Astrocyte (in vitro differentiated cells and primary cell): ENCODE results near the gene B4GALT3. TPM values are rescaled to one million over a fixed set of nuclear protein-coding genes. Genes with fewer than 3 reads are reported as not detected.
A peak's percentile ranks its signal among the peaks of the same experiment; 100 is the strongest.

Source experiments
- DNase-seq: peaks from one replicate; pipeline ENCODE4 v3.0.0-alpha.2; 2010; ENCODE audit warnings: low read depth
- FAIRE-seq: peaks from 2 replicates; lab custom pipeline; 2011; peaks lifted over from hg19 to GRCh38; lab: Jason Lieb, UNC
- H2AFZ ChIP-seq: 2 replicates; pipeline ENCODE4 v1.6.0; 2012; ENCODE audit warnings: low read depth, low read length, inconsistent platforms
- H3K27ac ChIP-seq: 2 replicates; pipeline ENCODE4 v1.5.1; 2011; ENCODE audit warnings: low read depth, low read length, inconsistent platforms
- H3K27me3 ChIP-seq: 2 replicates; pipeline ENCODE4 v1.6.0; 2011; ENCODE audit warnings: low read length, inconsistent platforms; ENCODE audit not compliant: insufficient read depth
- H3K36me3 ChIP-seq: 2 replicates; pipeline ENCODE4 v1.5.1; 2011; ENCODE audit warnings: low read length, inconsistent platforms; ENCODE audit not compliant: insufficient read depth
- H3K4me1 ChIP-seq: 2 replicates; pipeline ENCODE4 v1.5.1; 2011; ENCODE audit warnings: low read length, inconsistent platforms; ENCODE audit not compliant: insufficient read depth
- H3K4me2 ChIP-seq: 2 replicates; pipeline ENCODE4 v1.6.0; 2012; ENCODE audit warnings: low read length, inconsistent platforms
- H3K4me3 ChIP-seq: 2 replicates; pipeline ENCODE4 v1.5.1; 2011; ENCODE audit warnings: low read depth, mild to moderate bottlenecking, low read length, inconsistent platforms; ENCODE audit not compliant: insufficient read depth
- H3K79me2 ChIP-seq: 2 replicates; pipeline ENCODE4 v1.6.0; 2012; ENCODE audit warnings: mild to moderate bottlenecking, low read length, inconsistent platforms; ENCODE audit not compliant: insufficient read depth
- H3K9ac ChIP-seq: 2 replicates; pipeline ENCODE4 v1.6.0; 2012; ENCODE audit warnings: mild to moderate bottlenecking, low read length, inconsistent platforms
- H3K9me3 ChIP-seq: 2 replicates; pipeline ENCODE4 v1.5.1; 2012; ENCODE audit warnings: low read depth, mild to moderate bottlenecking, low read length, inconsistent platforms; ENCODE audit not compliant: insufficient read depth
- H4K20me1 ChIP-seq: 2 replicates; pipeline ENCODE4 v1.6.0; 2012; ENCODE audit warnings: low read length, inconsistent platforms; ENCODE audit not compliant: insufficient read depth
- H3K27ac Mint-ChIP-seq: one replicate; pipeline ENCODE4 v1.8.0; 2021; ENCODE audit warnings: mild to moderate bottlenecking, mixed read lengths; ENCODE audit not compliant: unreplicated experiment
- H3K27me3 Mint-ChIP-seq: one replicate; pipeline ENCODE4 v1.8.0; 2021; ENCODE audit warnings: low read depth, mixed read lengths; ENCODE audit not compliant: unreplicated experiment
- H3K36me3 Mint-ChIP-seq: one replicate; pipeline ENCODE4 v1.8.0; 2021; ENCODE audit warnings: low read depth, mixed read lengths; ENCODE audit not compliant: unreplicated experiment
- H3K4me1 Mint-ChIP-seq: one replicate; pipeline ENCODE4 v1.8.0; 2021; ENCODE audit warnings: low read depth, mixed read lengths; ENCODE audit not compliant: unreplicated experiment
- H3K4me3 Mint-ChIP-seq: one replicate; pipeline ENCODE4 v1.8.0; 2021; ENCODE audit warnings: mild to moderate bottlenecking, moderate library complexity, mixed read lengths; ENCODE audit not compliant: unreplicated experiment
- H3K9me3 Mint-ChIP-seq: one replicate; pipeline ENCODE4 v1.8.0; 2021; ENCODE audit warnings: mild to moderate bottlenecking, mixed read lengths; ENCODE audit not compliant: unreplicated experiment
- CTCF ChIP-seq: IDR thresholded peaks from 2 replicates; pipeline ENCODE4 v1.5.1; 2011; ENCODE audit warnings: low read depth, mild to moderate bottlenecking, inconsistent platforms, low read length, moderate library complexity; ENCODE audit not compliant: insufficient read depth
- EZH2 ChIP-seq: IDR thresholded peaks from 2 replicates; pipeline ENCODE4 v1.6.1; 2012; ENCODE audit warnings: mild to moderate bottlenecking, low read length, inconsistent platforms; ENCODE audit not compliant: insufficient read depth
- total RNA-seq: library from RNA; stranded (reverse); gene quantifications from 2 replicates; pipeline ENCODE4 v1.2.1, GENCODE V29; 2021

B4GALT3 gene
- total RNA-seq, 1 donor from 2014 or later, result 39.6 TPM

DNA sequence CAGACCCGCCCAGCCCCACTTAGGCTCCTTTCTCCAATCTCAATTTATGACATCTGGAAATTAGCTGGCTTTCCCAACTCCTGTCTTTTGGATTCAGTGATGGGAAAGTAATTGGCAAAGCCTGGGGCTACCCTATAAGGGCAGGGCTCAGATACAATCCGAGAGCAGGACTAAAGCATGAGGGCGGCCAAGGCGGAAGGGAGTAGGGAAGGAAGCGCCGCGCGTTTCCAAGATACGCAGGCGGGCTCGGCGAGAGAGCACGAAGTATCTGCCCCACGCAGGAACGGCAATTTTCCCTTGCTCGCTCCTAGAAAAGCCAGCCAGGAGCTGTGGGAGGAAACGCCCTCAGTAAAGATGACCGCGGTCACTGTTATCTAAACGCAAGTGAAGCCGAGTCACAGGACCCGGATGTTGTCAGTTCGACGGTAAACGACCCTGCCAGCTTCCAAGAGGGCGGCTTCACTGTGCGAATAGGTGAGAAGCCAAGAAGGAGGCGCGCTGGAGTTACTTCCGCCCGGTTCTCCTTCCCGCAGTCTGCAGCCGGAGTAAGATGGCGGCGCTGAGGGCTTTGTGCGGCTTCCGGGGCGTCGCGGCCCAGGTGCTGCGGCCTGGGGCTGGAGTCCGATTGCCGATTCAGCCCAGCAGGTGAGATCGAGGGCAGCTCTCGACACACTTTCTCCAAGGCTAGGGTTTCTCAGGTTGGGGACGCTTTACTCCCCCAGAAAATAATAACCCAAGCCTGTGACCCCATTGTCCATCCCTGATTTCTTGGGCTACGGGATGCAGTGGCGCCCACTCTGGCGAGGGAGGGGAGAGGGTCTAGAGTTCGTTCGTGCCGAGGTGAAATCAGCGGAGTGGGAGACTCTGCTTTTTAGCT lies 24.8 kb upstream of the B4GALT3 start, which contains the start of gene NDUFS2:
Gene NDUFS2, plus strand, starts transcription at position 532 of the 877 bp plus-strand sequence. Its CDS starts 19 bp downstream, at position 551.
- Histone ChIP-seq H3K27me3 (no peaks in the 10 kb centered on the region), H3K36me3 (peaks cover 18% of the 10 kb centered on the region), H3K27ac (peak within 1 kb of the TSS; percentile 90), H3K9me3 (no peaks in the 10 kb centered on the region), H3K4me2 (peak within 1 kb of the TSS; percentile 87), H3K4me1 (peaks cover 36% of the 10 kb centered on the region), H3K9ac (peak within 1 kb of the TSS; percentile 92), H3K79me2 (peaks cover 31% of the 10 kb centered on the region), H4K20me1 (peaks cover 5% of the 10 kb centered on the region), H2AFZ (peak within 1 kb of the TSS; percentile 83), H3K4me3 (peak within 1 kb of the TSS; percentile 94)
- H3K4me3 Mint-ChIP-seq, result peak within 1 kb of the TSS; percentile 94
- peaks cover 27% of the 10 kb centered on the region for H3K4me1 Mint-ChIP-seq
- H3K9me3 Mint-ChIP-seq, result no peaks in the 10 kb centered on the region
- H3K27me3 Mint-ChIP-seq, result no peaks in the 10 kb centered on the region
- peaks cover 2% of the 10 kb centered on the region for H3K36me3 Mint-ChIP-seq
- no peak for TF ChIP-seq EZH2
- TF ChIP-seq CTCF, result peak; percentile 30
- peak within 1 kb of the TSS; percentile 95 for H3K27ac Mint-ChIP-seq
- DNase-seq (peak; percentile 98), FAIRE-seq (peak; percentile 59)

DNA sequence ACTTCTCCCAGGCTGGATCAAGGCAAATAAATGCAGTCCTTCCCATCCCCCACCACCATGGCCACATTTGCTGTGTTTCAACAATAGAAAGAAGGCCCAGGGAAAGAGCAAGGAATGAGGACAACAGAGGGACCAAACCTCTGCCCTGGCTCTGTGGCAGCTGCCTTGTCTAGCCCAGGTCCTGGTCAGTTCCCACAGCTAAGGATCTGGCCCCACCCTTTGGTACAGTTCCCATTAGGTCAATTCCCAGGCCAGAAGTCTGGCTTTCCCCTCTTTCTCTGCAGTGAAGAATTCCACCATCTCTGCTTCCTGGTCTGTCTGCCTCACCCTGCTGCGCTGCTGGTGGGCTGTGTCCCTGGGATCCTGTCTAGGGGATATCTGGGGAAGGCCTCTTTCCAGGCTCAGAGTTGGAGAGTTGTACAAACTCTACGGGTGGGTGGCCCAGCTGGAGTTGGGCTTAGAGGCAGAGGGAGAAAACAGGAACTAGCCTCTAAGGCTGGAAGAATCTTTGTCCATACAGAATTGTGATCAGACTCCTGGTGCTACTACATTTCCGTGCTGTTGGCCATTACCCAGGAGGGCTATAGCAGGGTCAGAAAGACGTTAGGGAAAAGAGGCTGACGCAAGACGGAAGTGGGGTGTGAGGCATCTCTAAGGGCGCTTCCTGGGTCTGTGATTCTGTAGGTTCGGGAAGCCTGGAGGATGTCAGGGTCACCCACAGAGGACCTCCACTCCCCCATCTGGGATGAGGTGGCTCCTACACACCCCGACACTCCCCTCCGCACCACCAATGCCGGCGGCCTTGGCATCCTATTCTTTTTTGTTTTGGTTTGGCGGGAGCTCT lies 23.9 kb upstream of the B4GALT3 start:
- Mint-ChIP-seq H3K27me3 (no peaks in the 10 kb centered on the region), H3K36me3 (no peaks in the 10 kb centered on the region), H3K27ac (peak overlapping the region; percentile 95), H3K4me1 (peaks cover 30% of the 10 kb centered on the region), H3K4me3 (peak overlapping the region; percentile 94), H3K9me3 (no peaks in the 10 kb centered on the region)
- H3K36me3 ChIP-seq, result peaks cover 11% of the 10 kb centered on the region
- peaks cover 31% of the 10 kb centered on the region for H3K79me2 ChIP-seq
- FAIRE-seq, result no peak
- H3K4me1 ChIP-seq, result peaks cover 36% of the 10 kb centered on the region
- no peaks in the 10 kb centered on the region for H3K9me3 ChIP-seq
- H3K27me3 ChIP-seq, result no peaks in the 10 kb centered on the region
- peak overlapping the region; percentile 94 for H3K4me3 ChIP-seq
- H3K4me2 ChIP-seq, result peak overlapping the region; percentile 87
- TF ChIP-seq CTCF, result no peak
- TF ChIP-seq EZH2, result no peak
- peak overlapping the region; percentile 75 for H2AFZ ChIP-seq
- H3K9ac ChIP-seq, result peak overlapping the region; percentile 92
- peak overlapping the region; percentile 90 for H3K27ac ChIP-seq
- no peak for DNase-seq
- H4K20me1 ChIP-seq, result peaks cover 2% of the 10 kb centered on the region
